ENCODE results near the gene ATXN7. TPM values are rescaled to one million over a fixed set of nuclear protein-coding genes. Genes with fewer than 3 reads are reported as not detected.

The ATXN7 gene
- total RNA-seq, 4 donors from 2014 or later = 29.2 to 44.2 (median 38.3) TPM

- Histone ChIP-seq H3K4me1 (no peaks in the 10 kb centered on the region), H3K27ac (no peak within 1 kb of the TSS), H3K27me3 (no peaks in the 10 kb centered on the region), H3K9me3 (no peaks in the 10 kb centered on the region), H3K36me3 (peaks cover 0 to 3% (median 0%) of the 10 kb centered on the region in 3 donors), H3K4me3 (no peak within 1 kb of the TSS)
- DNase-seq (ENCODE audit: low spot score in 2 of 2) = no peak
- WGBS, 2 donors = 88 to 97% methylated on average over 1 of the region's 1 CpG
- no peak for TF ChIP-seq EP300 (IDR thresholded peaks at IDR 0.05)
These were observed 44.6 kb upstream of the ATXN7 start, which contains the start of gene C3orf49 for GRCh38 chr3:63819151-63819398. TSS of gene C3orf49 (plus strand) at chr3:63819299. CDS start at chr3:63819472, 173 bp downstream.

DNA sequence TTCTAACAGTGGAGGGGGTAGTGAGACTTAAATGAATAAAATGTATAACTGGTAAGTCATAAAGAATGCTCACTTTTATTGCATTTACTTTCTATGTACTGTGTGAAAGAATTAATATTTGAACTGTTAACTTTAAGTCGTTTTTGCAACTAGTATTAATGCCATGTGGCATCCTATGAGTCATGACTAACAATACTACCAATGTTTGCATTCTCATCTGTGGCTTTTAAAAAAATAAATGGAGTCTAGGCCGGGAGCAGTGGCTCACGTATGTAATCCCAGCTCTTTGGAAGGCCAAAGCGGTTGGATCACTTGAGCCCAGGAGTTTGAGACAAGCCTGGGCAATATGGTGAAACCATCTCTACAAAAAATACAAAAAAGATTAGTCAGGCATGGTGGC lies 39.4 kb upstream of the ATXN7 start:
- no peak for TF ChIP-seq POLR2A (IDR thresholded peaks at IDR 0.05)
- TF ChIP-seq EP300 (IDR thresholded peaks at IDR 0.05) = no peak
- TF ChIP-seq, protein P1, sequence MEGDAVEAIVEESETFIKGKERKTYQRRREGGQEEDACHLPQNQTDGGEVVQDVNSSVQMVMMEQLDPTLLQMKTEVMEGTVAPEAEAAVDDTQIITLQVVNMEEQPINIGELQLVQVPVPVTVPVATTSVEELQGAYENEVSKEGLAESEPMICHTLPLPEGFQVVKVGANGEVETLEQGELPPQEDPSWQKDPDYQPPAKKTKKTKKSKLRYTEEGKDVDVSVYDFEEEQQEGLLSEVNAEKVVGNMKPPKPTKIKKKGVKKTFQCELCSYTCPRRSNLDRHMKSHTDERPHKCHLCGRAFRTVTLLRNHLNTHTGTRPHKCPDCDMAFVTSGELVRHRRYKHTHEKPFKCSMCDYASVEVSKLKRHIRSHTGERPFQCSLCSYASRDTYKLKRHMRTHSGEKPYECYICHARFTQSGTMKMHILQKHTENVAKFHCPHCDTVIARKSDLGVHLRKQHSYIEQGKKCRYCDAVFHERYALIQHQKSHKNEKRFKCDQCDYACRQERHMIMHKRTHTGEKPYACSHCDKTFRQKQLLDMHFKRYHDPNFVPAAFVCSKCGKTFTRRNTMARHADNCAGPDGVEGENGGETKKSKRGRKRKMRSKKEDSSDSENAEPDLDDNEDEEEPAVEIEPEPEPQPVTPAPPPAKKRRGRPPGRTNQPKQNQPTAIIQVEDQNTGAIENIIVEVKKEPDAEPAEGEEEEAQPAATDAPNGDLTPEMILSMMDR (IDR thresholded peaks at IDR 0.05) = no peak
- Histone ChIP-seq H3K4me3 (no peak overlapping the region), H3K4me1 (no peaks in the 10 kb centered on the region), H3K27me3 (no peaks in the 10 kb centered on the region), H3K9me3 (no peaks in the 10 kb centered on the region), H3K36me3 (peaks cover 0 to 34% (median 0%) of the 10 kb centered on the region in 3 donors), H3K27ac (no peak overlapping the region)
- WGBS, 2 donors = 51 to 66% methylated on average over 4 of the region's 4 CpGs
- DNase-seq (ENCODE audit: low spot score in 2 of 2) = no peak

- Histone ChIP-seq H3K27ac (no peak overlapping the region), H3K4me1 (no peaks in the 10 kb centered on the region), H3K36me3 (peaks cover 0 to 89% (median 0%) of the 10 kb centered on the region in 3 donors), H3K9me3 (no peaks in the 10 kb centered on the region), H3K4me3 (no peak overlapping the region), H3K27me3 (no peaks in the 10 kb centered on the region)
- 89 to 91% methylated on average over 6 of the region's 6 CpGs for WGBS, 2 donors
- TF ChIP-seq POLR2A (IDR thresholded peaks at IDR 0.05) (no peak), EP300 (IDR thresholded peaks at IDR 0.05) (no peak)
- TF ChIP-seq, protein P1 (IDR thresholded peaks at IDR 0.05) = no peak
- no peak for DNase-seq (ENCODE audit: low spot score in 2 of 2)
These were observed 33.1 kb upstream of the ATXN7 start for GRCh38 chr3:63830526-63830925.

GRCh38 chr3:63832395-63832794 lies 31.3 kb upstream of the ATXN7 start:
- Histone ChIP-seq H3K27me3 (no peaks in the 10 kb centered on the region), H3K4me3 (no peak overlapping the region), H3K4me1 (no peaks in the 10 kb centered on the region), H3K27ac (no peak overlapping the region), H3K36me3 (peaks cover 0 to 76% (median 0%) of the 10 kb centered on the region in 3 donors), H3K9me3 (no peaks in the 10 kb centered on the region)
- DNase-seq (ENCODE audit: low spot score in 2 of 2) = no peak
- 88 to 90% methylated on average over 6 of the region's 6 CpGs for WGBS, 2 donors
- no peak for TF ChIP-seq EP300 (IDR thresholded peaks at IDR 0.05)
- TF ChIP-seq, protein P1 (IDR thresholded peaks at IDR 0.05) = no peak
- no peak for TF ChIP-seq POLR2A (IDR thresholded peaks at IDR 0.05)

DNA sequence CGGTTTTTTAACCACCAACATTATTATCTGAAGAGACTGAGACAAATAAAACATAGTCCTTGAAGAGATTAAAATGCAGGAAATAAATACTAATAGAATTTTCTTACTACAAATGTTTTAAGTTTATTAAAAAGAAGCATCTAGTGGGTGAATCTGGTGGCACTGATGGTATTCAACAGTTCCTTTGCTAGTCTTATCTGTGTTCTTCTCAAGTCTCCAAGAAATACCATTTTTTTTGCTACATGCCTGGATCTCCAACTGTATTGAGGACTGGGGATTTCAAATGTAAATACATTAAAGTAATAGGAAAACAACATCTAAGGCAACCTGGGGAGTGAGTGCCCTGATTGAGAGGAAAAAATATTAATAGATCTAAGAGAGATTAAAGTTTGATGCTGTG lies 22.0 kb upstream of the ATXN7 start:
- TF ChIP-seq, protein P1 (IDR thresholded peaks at IDR 0.05) = no peak
- TF ChIP-seq EP300 (IDR thresholded peaks at IDR 0.05) = no peak
- no peak for TF ChIP-seq POLR2A (IDR thresholded peaks at IDR 0.05)
- DNase-seq (ENCODE audit: low spot score in 2 of 2) = no peak
- Histone ChIP-seq H3K36me3 (no peaks in the 10 kb centered on the region), H3K4me1 (peaks cover 0 to 8% (median 0%) of the 10 kb centered on the region in 4 donors), H3K27me3 (no peaks in the 10 kb centered on the region), H3K4me3 (no peak overlapping the region), H3K9me3 (no peaks in the 10 kb centered on the region), H3K27ac (no peak overlapping the region)
- 0 to 2% methylated on average over 1 of the region's 1 CpG for WGBS, 2 donors

- H3K9me3 ChIP-seq = no peaks in the 10 kb centered on the region
- no peak for TF ChIP-seq POLR2A (IDR thresholded peaks at IDR 0.05)
- TF ChIP-seq EP300 (IDR thresholded peaks at IDR 0.05) = no peak
- TF ChIP-seq, protein P1 (IDR thresholded peaks at IDR 0.05) = no peak
These were observed 21.5 kb upstream of the ATXN7 start for GRCh38 chr3:63842127-63842526.

More at GRCh38 chr3:63842127-63842526, 21.5 kb upstream of the ATXN7 start:
- no peak for DNase-seq (ENCODE audit: low spot score in 2 of 2)
- H3K27ac ChIP-seq = no peak overlapping the region
- no peaks in the 10 kb centered on the region for H3K36me3 ChIP-seq
- H3K4me3 ChIP-seq = no peak overlapping the region
- peaks cover 0 to 8% (median 0%) of the 10 kb centered on the region in 4 donors for H3K4me1 ChIP-seq
- H3K27me3 ChIP-seq = no peaks in the 10 kb centered on the region
